GM23338 (cell line): ENCODE data around the gene CXCL6. TPM values are rescaled to one million over a fixed set of nuclear protein-coding genes. Genes with fewer than 3 reads are reported as not detected.

Experiments used
- ATAC-seq: fragments of 200-7000 bp; cut with Tn5 transposase; 3 replicates; pipeline ENCODE4 v1.9.1; 2020
- DNase-seq: peaks from one replicate; pipeline ENCODE4 v3.0.0-alpha.2; 2015; ENCODE audit warnings: low spot score
- H2AFZ ChIP-seq: fragments of 200-600 bp; sonication (generic); 2 replicates; pipeline ENCODE4 v1.8.0; 2016; ENCODE audit warnings: antibody characterized with exemption, mild to moderate bottlenecking, moderate library complexity
- H3F3A ChIP-seq: fragments of 200-600 bp; sonication (generic); replicated peaks from 2 replicates; pipeline ENCODE4 v1.8.0; 2017; ENCODE audit warnings: antibody characterized with exemption, mixed run types, low read depth
- H3K27ac ChIP-seq: fragments of 200-600 bp; sonication (generic); 2 replicates; pipeline ENCODE4 v1.6.1; 2016; ENCODE audit warnings: low read depth
- H3K27me3 ChIP-seq: fragments of 200-600 bp; sonication (generic); 2 replicates; pipeline ENCODE4 v1.8.0; 2016; ENCODE audit warnings: mild to moderate bottlenecking, mixed run types, moderate library complexity; ENCODE audit not compliant: insufficient read depth
- H3K36me3 ChIP-seq: fragments of 200-600 bp; sonication (generic); 2 replicates; pipeline ENCODE4 v1.8.0; 2016; ENCODE audit warnings: mild to moderate bottlenecking; ENCODE audit not compliant: insufficient read depth
- H3K4me1 ChIP-seq: fragments of 200-600 bp; sonication (generic); 2 replicates; pipeline ENCODE4 v1.8.0; 2016; ENCODE audit warnings: mild to moderate bottlenecking, moderate library complexity; ENCODE audit not compliant: insufficient read depth
- H3K4me2 ChIP-seq: fragments of 200-600 bp; sonication (generic); 2 replicates; pipeline ENCODE4 v1.7.1; 2017; ENCODE audit warnings: mixed run types
- H3K4me3 ChIP-seq: fragments of 200-600 bp; sonication (generic); 2 replicates; pipeline ENCODE4 v1.6.1; 2016; ENCODE audit warnings: mixed run types
- H3K79me2 ChIP-seq: fragments of 200-600 bp; sonication (generic); replicated peaks from 2 replicates; pipeline ENCODE4 v1.8.0; 2017; ENCODE audit warnings: mild to moderate bottlenecking; ENCODE audit not compliant: insufficient read depth
- H3K9me2 ChIP-seq: fragments of 200-600 bp; sonication (generic); 2 replicates; pipeline ENCODE4 v1.8.0; 2017; ENCODE audit not compliant: insufficient read depth
- H4K20me1 ChIP-seq: fragments of 200-600 bp; sonication (generic); replicated peaks from 2 replicates; pipeline ENCODE4 v1.8.0; 2017; ENCODE audit warnings: mild to moderate bottlenecking; ENCODE audit not compliant: insufficient read depth
- H3K27ac Mint-ChIP-seq: 2 replicates; pipeline ENCODE4 v1.8.0; 2020; ENCODE audit warnings: inconsistent platforms, mild to moderate bottlenecking, moderate library complexity, mixed read lengths
- H3K27me3 Mint-ChIP-seq: 3 replicates; pipeline ENCODE4 v1.8.0; 2022; ENCODE audit warnings: low read depth, mild to moderate bottlenecking, moderate library complexity, mixed read lengths, inconsistent platforms; ENCODE audit not compliant: insufficient read depth, poor library complexity
- H3K36me3 Mint-ChIP-seq: 3 replicates; pipeline ENCODE4 v1.8.0; 2021; ENCODE audit warnings: low read depth, mild to moderate bottlenecking, inconsistent platforms, moderate library complexity, mixed read lengths
- H3K4me1 Mint-ChIP-seq: 3 replicates; pipeline ENCODE4 v1.8.0; 2020; ENCODE audit warnings: mild to moderate bottlenecking, inconsistent platforms, mixed read lengths
- H3K4me3 Mint-ChIP-seq: 3 replicates; pipeline ENCODE4 v1.8.0; 2021; ENCODE audit warnings: moderate library complexity, mild to moderate bottlenecking, inconsistent platforms, mixed read lengths
- H3K9me3 Mint-ChIP-seq: 3 replicates; pipeline ENCODE4 v1.8.0; 2020; ENCODE audit warnings: moderate library complexity, mild to moderate bottlenecking, inconsistent platforms, mixed read lengths
- CREB1 ChIP-seq: fragments of 250-450 bp; sonication (Bioruptor Pico); IDR thresholded peaks from 2 replicates; pipeline ENCODE4 v1.5.0; 2020; ENCODE audit warnings: low read depth, mild to moderate bottlenecking, moderate library complexity
- CTCF ChIP-seq, 2 experiments: fragments of 200-600 bp in 1 of 2; sonication (generic) in 1 of 2; conservative IDR thresholded peaks; 2 replicates each; pipeline versions ENCODE4 v1.5.1 to v1.6.1; 2016 to 2017; ENCODE audit warnings: antibody characterized with exemption in 2 of 2, low read depth in 2 of 2, mild to moderate bottlenecking in 2 of 2, moderate library complexity in 1 of 2
- ETS1 ChIP-seq: IDR thresholded peaks from 2 replicates; pipeline ENCODE4 v1.6.1; 2016; ENCODE audit warnings: antibody characterized with exemption
- EZH2 ChIP-seq: fragments of 200-600 bp; sonication (generic); IDR thresholded peaks from one replicate; pipeline ENCODE4 v1.8.0; 2017; ENCODE audit warnings: antibody characterized with exemption, mild to moderate bottlenecking, low read depth; ENCODE audit not compliant: unreplicated experiment
- EZH2phosphoT487 ChIP-seq: fragments of 200-600 bp; sonication (generic); IDR thresholded peaks from one replicate; pipeline ENCODE4 v1.8.1; 2018; ENCODE audit warnings: antibody characterized with exemption; ENCODE audit not compliant: unreplicated experiment
- JUNB ChIP-seq: IDR thresholded peaks from one replicate; pipeline ENCODE4 v1.6.1; 2016; ENCODE audit warnings: antibody characterized with exemption; ENCODE audit not compliant: unreplicated experiment
- NANOG ChIP-seq: IDR thresholded peaks from 2 replicates; pipeline ENCODE4 v1.6.1; 2016; ENCODE audit warnings: antibody characterized with exemption, borderline replicate concordance
- REST ChIP-seq: IDR thresholded peaks from one replicate; pipeline ENCODE4 v1.6.1; 2018; ENCODE audit warnings: antibody characterized with exemption; ENCODE audit not compliant: unreplicated experiment
- STAT1 ChIP-seq: IDR thresholded peaks from one replicate; pipeline ENCODE4 v1.6.1; 2016; ENCODE audit warnings: antibody characterized with exemption; ENCODE audit not compliant: unreplicated experiment
- ZNF114 ChIP-seq: fragments of 250-450 bp; sonication (Bioruptor Pico); IDR thresholded peaks from 2 replicates; pipeline ENCODE4 v1.5.0; 2020; ENCODE audit warnings: mild to moderate bottlenecking, moderate library complexity
- ZNF331 ChIP-seq: fragments of 250-450 bp; sonication (Bioruptor Pico); IDR thresholded peaks from 2 replicates; pipeline ENCODE4 v1.5.0; 2020; ENCODE audit warnings: low read depth, mild to moderate bottlenecking, moderate library complexity
- ZNF462 ChIP-seq: fragments of 250-450 bp; sonication (Bioruptor Pico); IDR thresholded peaks from 2 replicates; pipeline ENCODE4 v1.5.0; 2020; ENCODE audit warnings: mild to moderate bottlenecking, moderate library complexity
- polyA plus RNA-seq: library from polyadenylated mRNA; unstranded; fragments of >200 nt; fragmentation: Nextera tagmentation; extraction: Ambion mirVana; gene quantifications from 2 replicates; pipeline ENCODE4 v1.2.1, GENCODE V29; 2016
- total RNA-seq: library from RNA; depleted of rRNA; stranded (reverse); fragments of >200 nt; shearing (Covaris generic); gene quantifications from 2 replicates; pipeline ENCODE4 v1.2.3, GENCODE V29; 2014

The CXCL6 gene
- total and polyA plus RNA-seq, 2 experiments from 2014 or later, result 7.2 to 11.8 TPM

- TF ChIP-seq NANOG (no peak), STAT1 (no peak), ZNF331 (CRISPR knock-in tag) (no peak), CREB1 (no peak), EZH2 (no peak), ETS1 (no peak)
These were observed 48.1 kb upstream of the CXCL6 start (continued) for GRCh38 chr4:73788411-73788810.

- DNase-seq, result no peak
- no peak for ATAC-seq
These were observed 37.6 kb upstream of the CXCL6 start for GRCh38 chr4:73798842-73799241.

More at GRCh38 chr4:73798842-73799241, 37.6 kb upstream of the CXCL6 start:
- Mint-ChIP-seq H3K27me3 (no peaks in the 10 kb centered on the region), H3K36me3 (no peaks in the 10 kb centered on the region), H3K27ac (no peak overlapping the region), H3K9me3 (peaks cover 19% of the 10 kb centered on the region; the same call in 2 of the 3 replicates), H3K4me3 (no peak overlapping the region), H3K4me1 (no peaks in the 10 kb centered on the region)
- Histone ChIP-seq H3K36me3 (no peaks in the 10 kb centered on the region), H3K9me2 (no peaks in the 10 kb centered on the region), H3K4me2 (no peak overlapping the region), H3K79me2 (no peaks in the 10 kb centered on the region), H3K27ac (no peak overlapping the region), H4K20me1 (no peaks in the 10 kb centered on the region), H2AFZ (no peak overlapping the region), H3K27me3 (no peaks in the 10 kb centered on the region), H3K4me3 (no peak overlapping the region), H3K4me1 (no peaks in the 10 kb centered on the region), H3F3A (no peaks in the 10 kb centered on the region)
- TF ChIP-seq ZNF331 (CRISPR knock-in tag) (no peak), REST (no peak), NANOG (no peak), CTCF (conservative IDR thresholded peaks at IDR 0.05; ENCODE audit: low read depth in 2 of 2) (no peak), STAT1 (no peak), ZNF462 (no peak), JUNB (no peak), ZNF114 (CRISPR knock-in tag) (no peak), ETS1 (no peak), EZH2phosphoT487 (no peak)
